GM19467 (cell line): ENCODE data around the gene TMEM178B.

Experiments used
- ATAC-seq: cut with Tn5 transposase; IDR thresholded peaks from one replicate; pipeline ENCODE4 v1.9.1; 2021; ENCODE audit warnings: mild to moderate bottlenecking, moderate library complexity; ENCODE audit not compliant: unreplicated experiment

Gene TMEM178B

GRCh38 chr7:141497391-141497790 is 423.5 kb downstream of the TMEM178B start:
- no peak for ATAC-seq

GRCh38 chr7:141500608-141501007 is 426.7 kb downstream of the TMEM178B start:
- ATAC-seq: no peak

- no peak for ATAC-seq
Observed at GRCh38 chr7:141501451-141501850, 427.6 kb downstream of the TMEM178B start.

- ATAC-seq: no peak
Observed at GRCh38 chr7:141511316-141511675, 437.4 kb downstream of the TMEM178B start.

GRCh38 chr7:141511676-141512396 is 438.0 kb downstream of the TMEM178B start:
- ATAC-seq: no peak

- no peak for ATAC-seq
Observed at GRCh38 chr7:141512597-141512996, 438.7 kb downstream of the TMEM178B start.

GRCh38 chr7:141513720-141514119 is 439.9 kb downstream of the TMEM178B start:
- ATAC-seq: no peak

- ATAC-seq: no peak
Observed at GRCh38 chr7:141515941-141516340, 442.1 kb downstream of the TMEM178B start.

- ATAC-seq: no peak
Observed at GRCh38 chr7:141519623-141520022, 445.8 kb downstream of the TMEM178B start.

- ATAC-seq: no peak
Observed at GRCh38 chr7:141522657-141523342, 448.9 kb downstream of the TMEM178B start.

- ATAC-seq: no peak
Observed at GRCh38 chr7:141525973-141526514, 452.2 kb downstream of the TMEM178B start.

GRCh38 chr7:141527076-141527475 is 453.2 kb downstream of the TMEM178B start:
- no peak for ATAC-seq

- no peak for ATAC-seq
Observed at GRCh38 chr7:141528399-141528798, 454.5 kb downstream of the TMEM178B start.
